Renal cortical epithelial cell (primary cell): ENCODE measurements around the gene MTHFD1L. TPM values are rescaled to one million over a fixed set of nuclear protein-coding genes. Genes with fewer than 3 reads are reported as not detected.

Source experiments
- DNase-seq: peaks from one replicate; pipeline ENCODE4 v3.0.0-alpha.2; 2011; ENCODE audit warnings: low read depth
- total RNA-seq: library from RNA; depleted of rRNA; stranded (reverse); fragments of >200 nt; gene quantifications from 2 replicates; pipeline ENCODE4 v1.2.3, GENCODE V29; 2014

Gene MTHFD1L
- total RNA-seq, 1 donor from 2014 or later, result 53.7 TPM

DNA sequence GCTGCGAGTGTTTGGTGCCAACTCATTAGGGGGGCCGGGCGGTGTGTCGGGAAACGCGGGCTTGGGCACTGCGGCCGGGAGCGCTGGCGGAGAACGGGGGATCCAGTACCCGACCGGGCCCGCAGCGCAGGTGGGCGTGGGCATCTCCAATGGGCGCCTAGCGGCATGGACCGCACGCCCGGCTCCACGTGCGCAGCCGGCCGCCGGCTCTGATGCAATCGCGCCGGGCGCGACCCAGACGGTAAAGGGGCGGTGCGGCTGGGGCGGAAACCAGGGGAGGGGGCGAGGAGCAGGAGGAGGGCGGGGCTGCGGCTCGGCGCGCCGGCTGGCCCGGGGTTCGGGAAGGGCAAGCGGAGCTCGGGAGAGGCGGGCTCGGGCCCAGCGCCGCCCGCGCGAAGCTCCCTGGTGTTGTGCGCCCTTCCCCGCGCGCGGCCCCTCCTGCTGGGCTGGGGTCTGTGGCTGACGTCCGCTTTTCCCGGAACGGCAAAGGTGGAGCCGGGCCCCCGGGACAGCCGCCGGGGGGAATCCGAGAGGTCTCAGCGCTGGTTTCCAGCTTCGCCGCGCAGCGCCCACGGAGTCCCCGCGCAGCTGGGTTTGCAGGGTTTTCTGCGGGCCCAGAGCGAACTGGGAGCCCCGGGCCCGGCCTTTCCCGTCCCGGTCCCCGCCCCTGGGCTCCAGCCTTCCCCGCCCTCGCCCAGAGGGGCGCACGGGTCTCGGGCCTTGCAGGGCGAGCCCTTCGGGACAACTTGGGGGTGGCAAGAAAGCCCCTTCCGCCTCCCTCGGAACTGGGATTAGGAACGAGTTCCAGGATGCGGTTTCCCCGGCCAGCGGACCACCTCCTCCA is 867 bp downstream of the MTHFD1L start:
- DNase-seq, result peak; percentile 57

DNA sequence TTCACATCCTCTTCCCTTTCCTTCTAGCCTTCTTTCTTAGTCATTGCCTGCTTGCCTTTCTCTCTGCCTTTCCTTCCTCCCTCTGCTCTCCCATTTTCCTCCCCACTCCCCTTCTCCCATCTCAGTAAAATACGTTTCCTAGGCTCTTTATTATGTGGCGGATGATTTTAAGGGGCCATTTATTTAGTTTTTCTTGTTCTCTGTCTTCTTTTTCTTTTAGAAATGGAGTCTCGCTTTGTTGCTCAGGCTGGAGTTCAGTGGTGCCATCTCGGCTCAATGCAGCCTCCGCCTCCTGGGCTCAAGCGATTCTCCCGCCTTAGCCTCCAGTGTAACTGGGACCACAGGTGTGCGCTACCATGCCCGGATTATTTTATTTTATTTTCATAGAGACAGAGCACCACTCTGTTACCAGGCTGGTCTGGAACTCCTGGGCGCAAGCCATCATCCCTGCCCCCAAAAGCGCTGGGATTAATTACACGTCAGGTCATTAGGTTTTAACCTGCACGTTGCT is 1.5 kb downstream of the MTHFD1L start:
- DNase-seq, result peak; percentile 14

DNA sequence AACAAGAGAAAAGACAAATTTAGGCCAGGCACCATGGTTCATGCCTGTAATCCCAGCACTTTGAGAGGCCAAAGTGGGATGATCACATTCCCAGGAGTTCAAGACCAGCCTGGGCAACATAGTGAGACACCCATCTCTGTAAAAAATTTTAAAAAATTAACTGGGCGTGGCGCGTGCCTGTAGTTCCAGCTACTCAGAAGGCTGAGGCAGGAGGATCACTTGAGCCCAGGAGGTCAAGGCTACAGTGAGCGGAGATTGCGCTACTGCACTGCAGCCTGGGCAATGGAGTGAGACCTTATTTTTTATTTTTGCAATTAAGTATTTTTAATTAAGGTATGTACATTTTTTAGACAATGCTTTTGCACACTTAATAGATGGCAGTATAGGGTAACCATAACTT is 3.3 kb downstream of the MTHFD1L start:
- no peak for DNase-seq

DNA sequence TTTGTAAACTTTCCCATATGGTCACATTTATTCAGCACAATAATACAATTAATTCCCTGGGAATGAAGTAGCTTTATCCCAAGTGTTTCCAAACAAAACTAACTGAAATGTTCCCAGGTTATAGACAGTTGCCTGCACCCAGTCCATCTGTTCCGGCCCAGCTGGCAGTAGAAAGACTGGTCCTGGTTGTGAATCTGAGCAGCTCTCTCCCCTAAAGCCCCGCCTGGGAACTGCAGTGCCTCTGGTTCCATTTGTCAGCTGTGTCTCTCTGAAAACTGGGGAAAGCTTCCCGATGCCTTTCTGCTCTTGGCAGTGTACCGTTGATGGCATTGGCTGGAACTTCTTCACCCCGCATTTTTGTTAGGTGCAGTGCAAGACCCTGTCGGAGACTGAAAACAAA is 8.7 kb downstream of the MTHFD1L start:
- no peak for DNase-seq

DNA sequence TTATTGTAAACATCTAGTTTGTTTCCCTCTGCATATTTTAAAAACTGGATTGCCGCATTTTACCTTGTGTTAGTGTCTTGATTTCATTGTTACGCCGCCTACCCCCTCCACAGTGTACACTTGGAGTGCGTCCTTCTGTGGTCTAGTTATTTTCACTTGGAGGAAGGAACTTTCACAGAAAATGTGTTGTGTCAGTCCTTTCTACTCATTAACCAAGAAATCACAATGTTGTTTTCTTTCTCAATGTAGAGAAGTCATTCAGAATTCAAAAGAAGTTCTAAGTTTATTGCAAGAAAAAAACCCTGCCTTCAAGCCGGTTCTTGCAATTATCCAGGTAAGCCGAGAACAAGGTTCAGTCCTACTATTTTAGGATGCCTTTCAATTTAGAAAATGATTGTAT is 10.3 kb downstream of the MTHFD1L start:
- DNase-seq, result peak; percentile 81

DNA sequence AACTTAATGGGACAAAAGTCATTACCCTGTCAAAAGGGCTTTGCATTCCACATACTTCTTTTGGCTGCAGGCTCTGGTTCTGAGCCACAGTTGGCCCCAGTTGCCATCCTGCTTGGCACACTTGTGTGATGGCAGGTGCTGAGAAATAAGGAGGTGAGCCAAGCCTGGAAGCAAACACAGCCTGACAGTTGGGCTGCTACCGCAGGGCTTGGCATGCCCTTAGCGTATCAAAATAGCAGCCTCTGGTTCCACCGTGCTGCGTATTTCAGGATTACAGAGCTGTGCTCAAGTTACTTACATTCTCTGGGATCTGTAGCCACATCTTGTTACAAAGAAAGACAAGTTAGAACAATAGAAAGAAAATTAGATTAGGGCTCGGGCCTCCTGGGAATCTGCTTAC is 11.1 kb downstream of the MTHFD1L start:
- DNase-seq, result no peak

DNA sequence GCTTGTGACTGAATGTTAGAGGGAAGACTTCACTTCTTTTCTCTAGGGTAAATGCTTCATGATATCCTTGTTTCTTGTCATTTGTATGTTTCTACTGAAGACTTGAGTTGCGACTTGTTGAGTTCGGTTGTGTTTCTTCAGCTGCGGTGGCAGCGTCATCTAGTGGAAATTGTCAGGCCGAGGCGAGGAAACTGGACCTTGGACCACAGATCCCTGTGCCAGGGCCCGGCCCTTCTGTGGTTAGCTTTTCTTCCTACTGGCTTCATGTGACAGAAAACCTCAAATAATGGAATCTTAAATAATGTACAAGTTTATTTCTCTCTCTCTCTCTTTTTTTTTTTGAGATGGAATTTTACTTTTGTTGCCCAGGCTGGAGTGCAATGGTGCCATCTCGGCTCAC is 12.4 kb downstream of the MTHFD1L start:
- peak; percentile 62 for DNase-seq

DNA sequence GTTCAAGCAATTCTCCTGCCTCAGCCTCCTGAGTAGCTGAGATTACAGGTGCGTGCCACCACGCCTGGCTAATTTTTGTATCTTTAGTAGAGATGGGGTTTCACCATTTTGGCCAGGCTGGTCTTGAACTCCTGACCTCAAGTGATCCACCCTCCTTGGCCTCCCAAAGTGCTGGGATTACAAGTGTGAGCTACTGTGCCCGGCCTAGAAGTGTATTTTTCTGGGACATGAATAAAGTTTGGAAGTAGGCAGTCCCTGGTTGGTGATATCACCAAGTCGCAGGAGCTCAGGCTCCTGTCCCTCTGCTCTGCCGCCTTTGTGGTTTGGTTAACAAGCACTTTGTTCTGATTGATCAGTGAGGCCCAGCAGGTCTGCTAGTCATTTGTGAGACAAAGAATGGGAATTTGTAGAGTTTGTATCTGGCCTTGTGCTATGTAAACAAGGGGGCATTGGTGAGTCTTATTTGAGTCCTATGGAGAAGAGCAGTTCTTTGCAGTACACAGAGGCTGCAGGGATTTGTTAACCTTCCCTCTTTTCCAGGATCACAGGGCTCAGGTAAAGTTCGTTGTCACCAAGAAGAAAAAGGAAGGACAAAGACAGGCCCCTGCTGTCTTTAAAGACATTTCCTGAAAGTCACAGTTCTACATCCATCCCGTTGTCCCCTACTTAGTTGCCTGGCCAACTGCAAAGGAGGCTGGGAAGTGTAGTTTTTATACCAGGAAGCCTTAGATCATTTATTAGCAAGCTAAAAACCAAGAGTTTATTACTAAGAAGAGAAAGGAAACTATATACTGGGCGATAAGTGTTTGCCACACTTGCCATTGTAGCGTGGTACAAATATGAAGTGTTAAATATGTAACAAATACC is 13.1 kb downstream of the MTHFD1L start:
- DNase-seq, result no peak

DNA sequence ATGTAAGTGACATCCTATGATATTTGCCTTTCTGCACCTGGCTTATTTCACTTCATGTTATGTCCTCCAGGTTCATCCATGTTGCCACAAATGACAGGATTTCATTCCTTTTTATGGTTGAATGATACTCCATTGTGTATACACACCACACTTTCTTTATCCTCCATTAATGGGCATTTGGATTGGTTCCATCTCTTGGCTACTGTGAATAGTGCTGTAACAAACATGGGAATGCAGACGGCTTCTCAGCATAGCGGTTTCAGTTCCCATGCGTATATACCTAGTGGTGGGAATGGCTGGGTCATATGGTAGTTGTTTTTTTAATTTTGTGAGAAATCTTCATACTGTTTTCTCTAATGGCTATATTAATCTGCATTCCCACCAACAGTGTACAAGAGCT is 14.8 kb downstream of the MTHFD1L start:
- DNase-seq, result no peak

DNA sequence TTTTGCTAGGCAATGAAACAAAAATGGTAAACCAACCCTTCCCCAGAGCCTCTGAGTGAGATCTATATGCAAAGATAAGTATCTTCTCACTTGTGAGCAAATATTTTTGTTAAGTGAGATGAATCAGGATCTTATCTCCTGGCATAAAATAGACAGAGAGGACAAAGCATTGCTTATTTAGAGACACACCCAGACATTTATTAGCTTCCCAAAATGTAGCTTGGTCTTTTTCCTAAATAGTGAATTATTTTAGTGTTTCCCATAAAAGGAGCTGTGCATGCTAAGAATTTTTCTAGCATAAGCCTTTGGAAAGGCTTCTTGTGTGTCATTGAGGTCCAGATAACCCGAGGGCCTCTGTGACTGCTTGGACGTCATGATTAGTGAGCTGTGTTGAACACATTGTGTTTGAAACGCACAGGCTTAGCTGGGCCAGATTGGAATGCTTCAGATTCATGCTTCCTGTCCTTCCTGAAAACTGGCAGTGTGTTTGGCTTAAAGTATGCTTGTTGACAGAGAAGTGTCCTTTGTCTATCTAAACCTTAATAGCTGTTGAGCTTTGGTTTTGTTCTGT is 16.5 kb downstream of the MTHFD1L start:
- DNase-seq, result peak; percentile 88

DNA sequence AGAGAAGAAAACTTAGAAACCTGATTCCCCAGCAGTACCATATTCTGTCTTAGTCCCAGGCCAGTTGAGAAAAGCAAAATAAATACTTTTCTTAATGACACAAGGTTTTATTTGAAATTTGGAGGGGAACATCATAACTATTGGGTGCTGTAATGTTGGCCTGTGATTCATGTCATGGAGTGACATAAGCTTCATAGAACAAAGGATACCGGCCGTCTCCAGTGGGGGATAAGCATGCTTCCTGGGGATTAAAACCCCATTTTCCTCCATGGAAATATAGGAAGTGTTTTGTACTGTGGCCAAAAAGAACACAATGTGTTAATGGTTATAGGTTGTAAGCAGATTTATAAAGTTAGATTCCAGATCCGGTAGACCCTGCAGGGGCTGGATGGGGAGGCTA is 18.0 kb downstream of the MTHFD1L start:
- DNase-seq, result no peak

DNA sequence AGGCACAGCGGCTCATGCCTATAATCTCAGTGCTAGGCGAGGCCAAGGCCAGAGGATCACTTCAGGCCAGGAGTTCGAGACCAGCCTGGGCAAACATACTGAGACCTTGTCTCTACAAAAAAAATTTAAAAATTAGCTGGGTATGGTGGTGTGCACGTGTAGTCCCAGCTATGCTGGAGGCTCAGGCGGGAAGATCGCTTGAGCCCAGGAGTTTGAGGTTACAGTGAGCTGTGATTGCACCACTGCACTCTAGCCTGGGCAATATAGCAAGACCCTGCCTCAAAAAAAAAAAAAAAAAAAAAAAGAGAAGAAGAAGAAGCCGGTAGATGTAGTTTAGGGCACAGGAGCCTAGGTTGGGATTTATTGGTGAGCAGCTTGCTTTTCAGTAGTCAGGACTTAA is 20.7 kb downstream of the MTHFD1L start:
- DNase-seq, result no peak

DNA sequence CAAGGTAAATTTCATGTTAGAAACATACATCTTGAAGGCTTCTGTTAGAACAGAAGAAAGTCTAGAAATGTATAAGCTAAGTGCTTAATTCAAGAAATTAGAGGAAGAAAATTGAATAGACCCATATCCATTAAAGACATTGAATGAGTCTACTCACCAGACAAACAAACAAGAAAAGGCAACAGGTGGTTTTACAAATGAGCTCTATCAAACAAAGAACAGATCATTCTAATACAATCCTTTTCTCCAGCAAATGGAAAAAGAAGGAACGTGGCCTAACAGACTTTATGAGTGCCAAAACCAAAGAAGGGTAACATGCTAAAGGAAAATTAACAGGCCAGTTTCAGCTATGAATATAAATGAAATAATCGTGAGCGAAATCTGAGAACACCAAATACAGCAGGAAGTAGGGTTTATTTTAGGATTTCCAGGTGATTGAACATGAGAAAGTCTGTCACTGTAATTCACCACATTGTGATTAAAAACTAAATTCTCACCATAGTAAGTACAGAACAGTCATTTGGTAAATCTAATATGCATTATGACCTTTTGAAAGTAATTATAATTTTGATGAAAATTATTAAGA is 22.6 kb downstream of the MTHFD1L start:
- no peak for DNase-seq

DNA sequence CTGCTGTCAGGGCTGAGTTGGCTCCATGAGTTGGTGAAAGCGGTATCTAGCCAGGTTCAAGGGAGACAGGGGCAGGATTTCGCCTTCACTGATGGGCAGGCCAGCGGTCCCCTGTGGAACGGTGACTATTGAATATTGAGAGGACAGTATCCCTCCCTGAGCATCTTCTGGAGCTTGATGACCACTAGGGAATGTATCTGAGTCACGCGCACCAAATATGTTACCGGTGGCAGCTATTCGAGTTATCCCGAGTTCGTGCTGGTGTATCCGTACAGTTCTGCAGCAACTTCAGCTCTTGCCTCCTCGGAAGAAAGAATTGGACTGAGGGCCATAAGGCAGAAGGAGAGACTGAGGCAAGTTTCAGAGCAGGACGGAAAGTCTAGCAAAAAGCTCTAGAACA is 24.8 kb downstream of the MTHFD1L start:
- no peak for DNase-seq

DNA sequence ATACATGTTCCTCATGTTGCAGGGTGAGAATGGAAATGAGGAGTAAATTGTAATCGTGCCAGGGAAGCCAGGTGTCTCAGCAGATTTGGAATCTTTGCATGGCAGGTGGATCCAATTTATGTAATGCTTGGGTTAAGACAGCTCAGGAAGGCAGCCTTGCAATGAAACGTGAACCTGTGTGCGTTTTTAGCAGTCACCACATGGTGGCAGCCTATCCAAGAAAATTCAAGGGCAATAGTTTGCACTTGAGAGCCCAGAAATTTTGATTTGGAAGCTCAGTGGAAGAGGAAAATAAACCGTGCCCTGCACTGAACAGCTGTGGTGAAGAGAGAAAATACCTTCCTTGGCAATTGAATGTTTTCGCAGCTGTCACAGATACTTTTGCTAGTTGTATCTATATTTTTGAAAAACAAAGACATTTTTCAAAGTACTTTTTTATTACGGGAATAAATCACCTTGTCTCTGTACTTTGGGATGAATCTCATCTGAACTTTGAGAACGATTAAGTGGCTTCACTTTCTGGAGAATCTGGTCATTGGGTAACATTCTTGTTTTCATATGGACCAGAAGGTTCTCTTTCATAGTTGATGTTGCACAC is 26.5 kb downstream of the MTHFD1L start:
- peak; percentile 79 for DNase-seq

DNA sequence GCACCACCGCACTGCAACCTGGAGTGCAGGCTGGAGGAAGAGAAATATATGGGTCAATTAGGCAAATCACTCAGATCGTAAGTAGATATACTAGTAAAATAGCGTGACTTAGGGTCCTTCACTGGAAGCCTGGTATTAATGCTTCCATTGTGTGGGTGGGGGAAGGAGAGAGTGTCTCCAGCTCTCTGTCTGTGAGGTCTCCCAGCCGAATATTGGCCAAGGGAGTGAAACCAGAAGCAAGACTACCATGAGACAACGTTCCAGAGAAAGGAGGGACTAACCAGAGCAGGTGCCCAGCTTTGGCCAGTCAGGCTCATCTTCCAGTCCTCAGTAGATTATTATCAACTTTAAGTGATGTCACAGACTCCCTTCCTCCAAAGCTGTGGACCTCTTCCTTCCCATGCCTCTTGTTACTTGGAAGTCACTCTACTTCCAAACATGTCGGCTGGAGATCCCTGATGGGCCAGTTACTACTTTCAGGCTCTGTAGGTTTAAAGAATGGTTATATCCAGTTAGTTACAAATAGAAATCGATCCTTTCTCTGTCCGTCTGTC is 28.8 kb downstream of the MTHFD1L start:
- DNase-seq, result no peak

DNA sequence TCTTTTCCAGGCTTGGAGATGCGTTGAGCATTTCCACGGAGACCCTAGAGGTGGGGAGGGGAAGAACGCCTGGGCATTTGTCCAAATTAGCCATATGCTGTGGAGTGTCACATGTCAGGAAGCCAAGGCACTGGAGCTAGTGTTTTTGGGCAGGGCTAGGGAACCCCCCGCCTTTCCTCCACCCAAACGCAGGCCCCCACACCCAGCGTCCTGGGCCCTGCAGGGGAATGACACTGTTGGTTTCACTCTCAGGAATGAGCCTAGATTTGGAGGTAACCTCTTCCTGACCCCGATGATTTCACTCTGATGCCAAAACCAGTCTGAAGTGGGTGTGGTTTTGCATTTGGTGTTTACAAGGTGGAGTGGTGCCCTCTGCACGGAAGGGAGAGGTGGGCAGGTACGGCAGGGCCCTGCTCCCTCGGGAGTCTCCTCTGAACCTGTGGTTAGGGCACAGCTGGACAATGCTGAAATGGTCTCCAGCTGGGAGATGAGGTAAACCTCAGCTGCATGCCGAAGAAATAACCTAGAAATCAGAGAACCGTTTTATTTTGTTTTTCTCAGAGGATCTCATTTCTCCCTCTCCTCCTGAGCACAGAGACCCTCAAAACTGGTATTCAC is 29.5 kb downstream of the MTHFD1L start:
- DNase-seq, result no peak

DNA sequence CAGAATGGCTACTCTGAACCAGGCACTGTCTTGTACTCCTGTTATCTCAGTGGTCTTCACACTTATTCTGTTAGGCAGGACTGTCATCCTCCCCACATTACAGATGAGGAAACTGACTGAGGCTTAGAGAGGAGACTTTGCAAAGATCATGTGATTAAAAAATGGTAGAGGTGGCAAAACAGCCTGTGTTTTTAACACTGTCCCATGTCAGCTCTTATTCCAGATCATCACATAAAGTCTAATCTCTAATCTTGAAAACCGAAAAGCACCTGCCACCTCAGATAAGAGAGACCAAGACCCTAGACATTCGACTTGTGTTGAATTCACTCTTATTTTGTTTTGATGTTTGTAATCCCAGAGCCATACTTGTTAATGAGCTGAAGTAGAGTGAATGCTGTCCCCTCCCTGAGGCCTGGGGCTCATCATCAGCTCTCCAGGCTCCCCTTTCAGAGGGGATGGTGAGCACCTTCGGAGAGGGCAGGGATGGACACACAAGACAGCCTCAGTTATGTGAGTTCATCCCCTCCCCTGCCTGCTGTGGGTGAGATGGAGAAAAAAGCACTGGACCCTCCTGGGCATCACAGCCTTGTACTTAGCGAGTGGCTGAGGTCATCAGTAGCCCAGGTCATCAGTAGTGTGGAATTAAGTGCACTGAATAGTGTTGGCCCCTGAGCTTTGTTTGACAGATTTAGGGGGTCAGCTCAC is 30.6 kb downstream of the MTHFD1L start:
- DNase-seq, result no peak

DNA sequence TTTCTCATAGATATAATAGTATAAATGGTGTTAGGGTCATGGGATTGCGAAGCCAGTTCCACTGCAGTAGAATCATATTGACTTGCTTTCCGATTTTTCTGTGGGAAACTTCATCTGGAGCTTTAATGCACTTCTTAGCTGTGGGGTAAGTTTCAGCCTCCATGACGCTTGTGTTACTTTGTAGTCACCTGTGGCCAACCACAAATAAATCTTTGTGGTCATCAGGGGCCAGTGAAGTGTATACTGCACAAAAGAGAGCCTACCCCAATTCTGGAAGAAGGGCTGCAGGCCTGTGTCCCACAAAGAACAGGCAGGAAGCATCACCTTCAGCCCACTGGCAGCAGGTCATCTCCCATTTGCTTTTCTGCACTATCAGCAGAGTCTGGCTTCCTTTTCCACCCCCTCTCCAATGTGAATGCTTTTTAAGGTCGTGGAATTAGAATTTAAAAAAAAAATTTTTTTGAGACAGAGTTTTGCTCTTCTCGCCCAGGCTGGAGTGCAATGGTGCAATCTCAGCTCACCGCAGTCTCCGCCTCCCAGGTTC is 32.0 kb downstream of the MTHFD1L start:
- no peak for DNase-seq
